Neural cell (in vitro differentiated cells): ENCODE measurements around the gene PKP3. TPM values are rescaled to one million over a fixed set of nuclear protein-coding genes. Genes with fewer than 3 reads are reported as not detected.

Experiments used
- H2AFZ ChIP-seq: fragments of 200-600, 300-800 bp; sonication (generic), shearing (Covaris generic); 2 replicates; pipeline ENCODE4 v1.6.0; 2014; ENCODE audit warnings: low read depth, mild to moderate bottlenecking, antibody characterized with exemption, low read length, moderate library complexity
- H3F3A ChIP-seq: fragments of 200-600 bp; shearing (Covaris generic); 2 replicates; pipeline ENCODE4 v1.6.1; 2016; ENCODE audit warnings: mild to moderate bottlenecking, moderate library complexity, mixed read lengths, antibody characterized with exemption, low read length; ENCODE audit not compliant: insufficient read depth, poor library complexity, severe bottlenecking
- H3K27ac ChIP-seq: fragments of 200-600, 300-800 bp; sonication (generic), shearing (Covaris generic); 2 replicates; pipeline ENCODE4 v1.5.1; 2014; ENCODE audit warnings: mild to moderate bottlenecking, low read length, moderate library complexity
- H3K27me3 ChIP-seq: fragments of 300-800, 200-600 bp; sonication (generic), shearing (Covaris generic); 2 replicates; pipeline ENCODE4 v1.6.0; 2014; ENCODE audit warnings: mild to moderate bottlenecking, low read depth, low read length, moderate library complexity; ENCODE audit not compliant: insufficient read depth
- H3K36me3 ChIP-seq: fragments of 300-800, 200-600 bp; sonication (generic), shearing (Covaris generic); 2 replicates; pipeline ENCODE4 v1.5.1; 2014; ENCODE audit warnings: mild to moderate bottlenecking, antibody characterized with exemption, low read length, moderate library complexity; ENCODE audit not compliant: insufficient read depth
- H3K4me2 ChIP-seq: fragments of 300-800, 200-600 bp; sonication (generic), shearing (Covaris generic); 2 replicates; pipeline ENCODE4 v1.6.0; 2014; ENCODE audit warnings: mild to moderate bottlenecking, low read length
- H3K4me3 ChIP-seq: fragments of 300-800, 200-600 bp; sonication (generic), shearing (Covaris generic); 2 replicates; pipeline ENCODE4 v1.5.1; 2014; ENCODE audit warnings: mild to moderate bottlenecking, low read length, moderate library complexity
- H3K79me2 ChIP-seq: fragments of 200-600 bp; shearing (Covaris generic); replicated peaks from 2 replicates; pipeline ENCODE4 v1.6.0; 2014; ENCODE audit warnings: mild to moderate bottlenecking, low read length, moderate library complexity; ENCODE audit not compliant: insufficient read depth
- H3K9ac ChIP-seq: fragments of 300-800, 200-600 bp; sonication (generic), shearing (Covaris generic); 2 replicates; pipeline ENCODE4 v1.6.1; 2016; ENCODE audit warnings: mild to moderate bottlenecking, low read length, mixed read lengths
- H3K9me2 ChIP-seq: fragments of 200-600 bp; shearing (Covaris generic); 2 replicates; pipeline ENCODE4 v1.6.1; 2016; ENCODE audit warnings: mild to moderate bottlenecking, low read length, mixed read lengths; ENCODE audit not compliant: insufficient read depth
- H3K9me3 ChIP-seq: fragments of 200-600, 300-800 bp; sonication (generic), shearing (Covaris generic); 2 replicates; pipeline ENCODE4 v1.6.1; 2016; ENCODE audit warnings: mild to moderate bottlenecking, mixed run types, low read length, moderate library complexity, mixed read lengths
- H4K20me1 ChIP-seq: fragments of 200-600 bp; shearing (Covaris generic); 2 replicates; pipeline ENCODE4 v1.6.1; 2016; ENCODE audit warnings: mild to moderate bottlenecking, mixed run types; ENCODE audit not compliant: insufficient read depth
- CTCF ChIP-seq: fragments of 450-650 bp; IDR thresholded peaks from 2 replicates; pipeline ENCODE4 v1.5.1; 2014; ENCODE audit warnings: antibody characterized with exemption, mild to moderate bottlenecking, moderate library complexity; ENCODE audit not compliant: poor library complexity, severe bottlenecking
- EP300 ChIP-seq: fragments of 450-650 bp; conservative IDR thresholded peaks from 2 replicates; pipeline ENCODE4 v1.6.1; 2014; ENCODE audit warnings: antibody characterized with exemption, mild to moderate bottlenecking, moderate library complexity; ENCODE audit not compliant: poor library complexity, severe bottlenecking
- EZH2 ChIP-seq: fragments of 200-600, 300-800 bp; shearing (Covaris generic), sonication (generic); IDR thresholded peaks from 2 replicates; pipeline ENCODE4 v1.6.1; 2014; ENCODE audit warnings: antibody characterized with exemption, low read length, borderline replicate concordance, mild to moderate bottlenecking; ENCODE audit not compliant: insufficient read depth, poor library complexity, severe bottlenecking
- MXI1 ChIP-seq: fragments of 450-650 bp; conservative IDR thresholded peaks from 2 replicates; pipeline ENCODE4 v1.6.1; 2014; ENCODE audit warnings: antibody characterized with exemption, mild to moderate bottlenecking; ENCODE audit not compliant: poor library complexity, severe bottlenecking
- POLR2AphosphoS5 ChIP-seq: IDR thresholded peaks from 2 replicates; pipeline ENCODE4 v1.6.1; 2012
- RAD21 ChIP-seq: fragments of 450-650 bp; conservative IDR thresholded peaks from 2 replicates; pipeline ENCODE4 v1.6.1; 2014; ENCODE audit warnings: antibody characterized with exemption, mild to moderate bottlenecking, moderate library complexity
- REST ChIP-seq: IDR thresholded peaks from 2 replicates; pipeline ENCODE4 v1.6.1; 2012; ENCODE audit warnings: borderline replicate concordance
- SMC3 ChIP-seq: fragments of 450-650 bp; conservative IDR thresholded peaks from 2 replicates; pipeline ENCODE4 v1.6.1; 2014; ENCODE audit warnings: antibody characterized with exemption, mild to moderate bottlenecking, moderate library complexity; ENCODE audit not compliant: poor library complexity
- TAF1 ChIP-seq: IDR thresholded peaks from 2 replicates; pipeline ENCODE4 v1.6.1; 2012; ENCODE audit warnings: low read depth
- polyA plus RNA-seq: library from polyadenylated mRNA; depleted of rRNA; stranded (reverse); fragments of >200 nt; gene quantifications from 2 replicates; pipeline ENCODE4 v1.2.3, GENCODE V29; 2014

Gene PKP3
- polyA plus RNA-seq, 1 donor from 2014 or later: not detected

GRCh38 chr11:380996-381395 is 13.0 kb upstream of the PKP3 start (continued):
- TF ChIP-seq POLR2AphosphoS5 (no peak), TAF1 (no peak)

- no peak overlapping the region for H3K27ac ChIP-seq
Observed at GRCh38 chr11:381501-382072, 12.4 kb upstream of the PKP3 start.

More at GRCh38 chr11:381501-382072, 12.4 kb upstream of the PKP3 start:
- Histone ChIP-seq H3K9me2 (no peaks in the 10 kb centered on the region), H2AFZ (no peak overlapping the region), H4K20me1 (no peaks in the 10 kb centered on the region), H3K4me2 (no peak overlapping the region), H3K9me3 (peaks cover 6% of the 10 kb centered on the region), H3K79me2 (no peaks in the 10 kb centered on the region), H3K27me3 (no peaks in the 10 kb centered on the region), H3K4me3 (no peak overlapping the region), H3K36me3 (no peaks in the 10 kb centered on the region), H3K9ac (no peak overlapping the region), H3F3A (no peaks in the 10 kb centered on the region)
- no peak for TF ChIP-seq EP300
- TF ChIP-seq SMC3: no peak
- no peak for TF ChIP-seq EZH2
- TF ChIP-seq REST: no peak
- TF ChIP-seq MXI1: no peak
- no peak for TF ChIP-seq POLR2AphosphoS5
- TF ChIP-seq TAF1: no peak
- TF ChIP-seq CTCF: no peak
- TF ChIP-seq RAD21: no peak
